HG02623 (cell line): ENCODE results near the gene PPIC.
"Not testable (repeated sequence)": the region's sequence is repeated elsewhere in the genome, so short reads cannot be mapped to it uniquely, and the experiment has no call there.

Source experiments
- ATAC-seq: cut with Tn5 transposase; IDR thresholded peaks from one replicate; pipeline ENCODE4 v1.9.1; 2021; ENCODE audit warnings: moderate library complexity; ENCODE audit not compliant: unreplicated experiment

Gene PPIC

GRCh38 chr5:123012321-123012720, 24.2 kb downstream of the PPIC start:
- ATAC-seq = no peak

GRCh38 chr5:123007754-123008153, 28.8 kb downstream of the PPIC start:
- ATAC-seq = no peak

- ATAC-seq = no peak
These were observed 29.3 kb downstream of the PPIC start for GRCh38 chr5:123007182-123007581.

GRCh38 chr5:123001808-123002207, 34.7 kb downstream of the PPIC start:
- no peak for ATAC-seq

GRCh38 chr5:123000731-123001130, 35.8 kb downstream of the PPIC start:
- ATAC-seq = no peak

GRCh38 chr5:122999947-123000563, 36.5 kb downstream of the PPIC start:
- ATAC-seq = peak; percentile 94

- ATAC-seq = no peak
These were observed 39.2 kb downstream of the PPIC start for GRCh38 chr5:122997294-122997693.

- ATAC-seq = no peak
These were observed 40.4 kb downstream of the PPIC start for GRCh38 chr5:122996091-122996490.

GRCh38 chr5:122985954-122986721, 50.4 kb downstream of the PPIC start:
- ATAC-seq = peak; percentile 93

GRCh38 chr5:122985006-122985700, 51.4 kb downstream of the PPIC start:
- no peak for ATAC-seq

- ATAC-seq = peak; percentile 36
These were observed 52.1 kb downstream of the PPIC start for GRCh38 chr5:122984425-122984824.

- ATAC-seq = no peak
These were observed 54.1 kb downstream of the PPIC start for GRCh38 chr5:122982376-122982775.

- no peak for ATAC-seq
These were observed 54.7 kb downstream of the PPIC start for GRCh38 chr5:122981846-122982245.

GRCh38 chr5:122978644-122979297, 57.8 kb downstream of the PPIC start:
- ATAC-seq = no peak

- no peak for ATAC-seq
These were observed 58.5 kb downstream of the PPIC start for GRCh38 chr5:122978068-122978467.

GRCh38 chr5:122977319-122977718, 59.2 kb downstream of the PPIC start:
- ATAC-seq = no peak

- ATAC-seq = not testable (repeated sequence)
These were observed 62.3 kb downstream of the PPIC start for GRCh38 chr5:122974251-122974650.

- not testable (repeated sequence) for ATAC-seq
These were observed 62.8 kb downstream of the PPIC start for GRCh38 chr5:122973759-122974158.
